ENCODE measurements around the gene KRTAP12-2.

KRTAP12-2 gene, protein sequence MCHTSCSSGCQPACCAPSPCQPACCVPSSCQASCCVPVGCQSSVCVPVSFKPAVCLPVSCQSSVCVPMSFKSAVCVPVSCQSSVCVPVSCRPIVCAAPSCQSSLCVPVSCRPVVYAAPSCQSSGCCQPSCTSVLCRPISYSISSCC

GRCh38 chr21:44666401-44667320 is at the start of gene KRTAP12-2:
KRTAP12-2 (minus strand) TSS chr21:44666927; CDS start chr21:44666886, 41 bp downstream.
- DNase-seq (ENCODE audit: extremely low spot score, insufficient read length, low read depth): no peak
- no peak for FAIRE-seq

GRCh38 chr21:44714905-44715304 is 48.2 kb upstream of the KRTAP12-2 start:
- DNase-seq (ENCODE audit: extremely low spot score, insufficient read length, low read depth): no peak
- no peak for FAIRE-seq

DNA sequence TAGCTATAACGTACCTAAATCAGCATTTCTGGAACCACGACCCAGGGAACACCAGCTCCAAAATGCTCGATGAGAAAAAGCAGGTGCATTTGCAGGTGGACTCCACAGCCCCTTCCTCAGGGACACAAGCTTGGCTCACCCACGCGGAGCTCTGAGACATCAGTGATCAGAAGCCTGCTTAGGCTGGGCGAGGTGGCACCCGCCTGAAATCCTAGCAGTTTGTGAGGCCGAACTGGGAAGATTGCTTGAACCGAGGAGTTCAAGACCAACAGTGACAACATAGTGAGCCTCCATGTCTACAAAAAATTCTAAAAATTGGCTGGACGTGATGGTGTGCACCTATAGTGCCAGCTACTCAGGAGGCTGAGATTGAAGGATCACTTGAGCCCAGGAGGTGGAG is 47.1 kb upstream of the KRTAP12-2 start:
- FAIRE-seq: no peak

DNA sequence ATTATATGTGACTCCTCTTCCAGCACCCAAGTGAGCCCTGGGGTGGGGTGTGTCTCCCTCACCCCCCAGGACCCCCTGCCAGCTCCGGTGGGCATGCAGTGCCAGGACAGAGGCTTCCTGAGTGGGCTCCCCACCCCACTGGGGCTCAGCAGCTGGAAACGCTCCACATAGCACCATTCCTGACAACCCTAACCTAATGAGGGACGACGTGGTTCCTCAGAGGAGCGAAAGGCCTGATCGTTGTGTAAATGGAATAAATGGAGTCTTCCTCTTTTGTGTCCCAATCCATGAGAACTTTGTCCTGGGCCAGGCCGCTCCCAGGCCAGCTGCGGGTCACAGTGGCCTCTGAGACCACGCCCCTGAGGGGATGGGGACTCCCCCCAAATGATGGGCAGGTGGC is 46.4 kb upstream of the KRTAP12-2 start:
- DNase-seq (ENCODE audit: extremely low spot score, insufficient read length, low read depth) (no peak), FAIRE-seq (no peak)

More for the DNA sequence above, 47.1 kb upstream of the KRTAP12-2 start:
- no peak for DNase-seq (ENCODE audit: extremely low spot score, insufficient read length, low read depth)

GRCh38 chr21:44712203-44713028 is 45.7 kb upstream of the KRTAP12-2 start:
- FAIRE-seq: no peak
- no peak for DNase-seq (ENCODE audit: extremely low spot score, insufficient read length, low read depth)

GRCh38 chr21:44711327-44712202 is 44.8 kb upstream of the KRTAP12-2 start, which contains the start of gene TSPEAR:
TSPEAR (minus strand) TSS chr21:44711572; CDS start chr21:44711514, 58 bp downstream.
- no peak for DNase-seq (ENCODE audit: extremely low spot score, insufficient read length, low read depth)
- no peak for FAIRE-seq

DNA sequence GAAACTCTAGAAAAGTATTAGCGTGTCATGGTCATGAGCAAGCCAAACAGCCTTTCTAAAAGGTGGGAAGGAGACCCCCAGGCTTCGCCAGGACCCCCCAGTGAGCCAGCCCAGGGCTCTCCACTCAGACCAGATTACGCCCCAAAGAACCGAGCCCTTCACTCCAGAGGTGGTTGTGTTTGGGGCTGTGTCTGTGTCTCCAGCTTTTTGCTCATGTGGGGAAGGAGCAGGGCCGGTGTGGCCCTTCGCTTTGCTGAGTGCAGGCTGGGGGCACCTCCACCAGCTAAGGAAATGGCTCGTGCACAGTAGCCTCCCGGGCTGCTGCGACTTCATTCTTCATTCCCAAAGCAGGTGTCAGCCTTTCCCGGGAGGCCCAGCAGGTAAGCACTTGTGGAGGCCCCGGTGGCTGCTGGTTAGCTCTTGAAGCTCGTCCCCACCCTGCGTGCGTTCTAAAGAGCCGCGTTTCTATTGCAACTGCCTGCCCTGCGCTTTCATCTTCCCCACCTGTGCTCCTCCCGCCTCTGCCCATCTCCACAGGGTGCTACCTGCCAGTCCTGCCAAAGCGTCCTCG is 44.1 kb upstream of the KRTAP12-2 start:
- DNase-seq (ENCODE audit: extremely low spot score, insufficient read length, low read depth) (no peak), FAIRE-seq (no peak)

DNA sequence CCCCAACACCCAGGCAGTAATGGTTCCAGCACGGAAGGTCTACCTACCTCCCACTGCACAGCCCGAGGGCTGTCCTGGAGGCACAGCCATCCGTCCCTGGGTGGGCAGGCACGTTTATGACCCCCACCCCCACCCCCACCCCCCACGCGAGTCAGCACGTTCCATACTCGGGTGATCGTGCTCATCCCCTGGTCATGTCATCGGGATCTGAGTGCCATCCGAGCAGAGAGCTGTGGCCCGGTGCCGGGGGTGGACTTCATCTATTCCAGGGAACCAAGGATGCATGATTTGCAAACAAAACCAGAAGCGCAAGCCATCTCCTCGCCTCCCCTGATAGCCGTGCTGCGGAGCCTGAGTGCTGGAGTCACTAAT is 43.6 kb upstream of the KRTAP12-2 start:
- FAIRE-seq (no peak), DNase-seq (ENCODE audit: extremely low spot score, insufficient read length, low read depth) (no peak)

DNA sequence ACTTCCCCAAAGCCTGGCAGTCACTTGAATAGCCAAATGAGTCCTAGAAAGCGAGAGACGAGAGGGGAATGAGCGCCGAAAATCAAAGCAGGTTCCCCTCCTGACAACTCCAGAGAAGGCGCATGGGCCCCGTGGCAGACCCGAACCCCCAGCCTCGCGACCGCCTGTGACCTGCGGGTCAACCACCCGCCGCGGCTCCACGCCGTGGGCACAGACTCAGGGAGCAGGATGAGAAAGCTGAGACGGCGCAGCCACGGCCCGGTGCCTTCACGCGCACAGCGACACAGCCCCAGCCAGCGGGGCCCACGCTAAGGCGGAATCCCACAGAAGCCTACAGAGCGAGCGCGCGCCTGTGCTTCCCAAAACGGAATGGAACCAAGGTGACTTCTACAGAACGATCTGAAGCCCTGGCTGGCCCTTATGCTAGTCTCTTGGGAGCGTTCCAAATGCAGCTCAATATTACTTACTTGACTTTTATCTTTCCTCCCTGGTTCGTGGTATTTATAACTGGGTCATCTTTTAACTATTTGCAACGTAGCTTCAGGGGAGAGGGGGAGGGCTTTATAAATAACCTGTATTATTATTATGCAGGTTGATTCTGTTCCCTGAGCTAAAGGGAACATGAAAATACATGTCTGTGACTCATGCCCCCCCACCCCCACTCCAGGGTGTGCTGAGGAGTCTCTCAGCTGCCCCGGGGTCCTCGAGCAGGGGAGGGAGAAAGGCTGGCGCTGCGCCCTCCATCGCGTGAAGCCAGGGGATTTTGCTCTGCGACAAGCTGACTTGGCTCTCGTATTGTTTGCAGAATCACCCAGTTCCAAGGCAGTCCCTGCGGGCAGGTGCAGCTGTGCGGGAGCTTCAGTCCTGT is 42.9 kb upstream of the KRTAP12-2 start:
- no peak for FAIRE-seq
- DNase-seq (ENCODE audit: extremely low spot score, insufficient read length, low read depth): no peak

GRCh38 chr21:44708866-44709425 is 42.2 kb upstream of the KRTAP12-2 start:
- no peak for FAIRE-seq
- DNase-seq (ENCODE audit: extremely low spot score, insufficient read length, low read depth): no peak

DNA sequence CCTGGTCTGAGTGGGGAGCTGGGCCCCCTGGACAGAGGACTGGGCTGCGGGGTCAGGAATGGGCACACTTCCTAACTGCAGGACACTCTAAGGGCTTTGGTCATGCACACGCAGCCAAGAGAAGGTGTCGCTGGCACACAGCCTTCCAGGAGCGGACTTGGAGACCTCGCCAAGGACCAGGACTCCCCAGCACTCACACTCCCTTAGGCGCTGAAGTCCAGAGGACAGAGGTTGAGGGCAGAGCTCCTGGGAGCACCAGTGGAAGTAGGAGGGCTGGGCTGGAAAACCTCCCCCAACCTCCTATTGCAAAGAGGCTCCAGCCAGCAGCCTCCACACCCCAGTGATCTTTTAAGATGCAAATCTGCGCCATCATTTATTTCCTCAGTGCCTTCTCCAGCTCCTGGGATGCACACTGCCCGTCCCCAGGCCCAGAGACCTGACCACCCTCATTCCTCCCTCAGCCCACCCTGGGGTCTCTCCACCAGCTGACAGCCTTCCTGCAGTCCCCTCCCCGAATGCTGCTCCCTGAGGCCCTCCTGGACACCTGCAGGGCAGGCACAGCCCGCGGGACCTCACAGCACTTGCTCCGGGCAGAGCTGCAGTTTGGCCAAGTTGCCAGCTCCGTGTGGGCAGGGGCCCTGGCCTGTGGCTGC is 41.6 kb upstream of the KRTAP12-2 start:
- FAIRE-seq (no peak), DNase-seq (ENCODE audit: extremely low spot score, insufficient read length, low read depth) (no peak)

DNA sequence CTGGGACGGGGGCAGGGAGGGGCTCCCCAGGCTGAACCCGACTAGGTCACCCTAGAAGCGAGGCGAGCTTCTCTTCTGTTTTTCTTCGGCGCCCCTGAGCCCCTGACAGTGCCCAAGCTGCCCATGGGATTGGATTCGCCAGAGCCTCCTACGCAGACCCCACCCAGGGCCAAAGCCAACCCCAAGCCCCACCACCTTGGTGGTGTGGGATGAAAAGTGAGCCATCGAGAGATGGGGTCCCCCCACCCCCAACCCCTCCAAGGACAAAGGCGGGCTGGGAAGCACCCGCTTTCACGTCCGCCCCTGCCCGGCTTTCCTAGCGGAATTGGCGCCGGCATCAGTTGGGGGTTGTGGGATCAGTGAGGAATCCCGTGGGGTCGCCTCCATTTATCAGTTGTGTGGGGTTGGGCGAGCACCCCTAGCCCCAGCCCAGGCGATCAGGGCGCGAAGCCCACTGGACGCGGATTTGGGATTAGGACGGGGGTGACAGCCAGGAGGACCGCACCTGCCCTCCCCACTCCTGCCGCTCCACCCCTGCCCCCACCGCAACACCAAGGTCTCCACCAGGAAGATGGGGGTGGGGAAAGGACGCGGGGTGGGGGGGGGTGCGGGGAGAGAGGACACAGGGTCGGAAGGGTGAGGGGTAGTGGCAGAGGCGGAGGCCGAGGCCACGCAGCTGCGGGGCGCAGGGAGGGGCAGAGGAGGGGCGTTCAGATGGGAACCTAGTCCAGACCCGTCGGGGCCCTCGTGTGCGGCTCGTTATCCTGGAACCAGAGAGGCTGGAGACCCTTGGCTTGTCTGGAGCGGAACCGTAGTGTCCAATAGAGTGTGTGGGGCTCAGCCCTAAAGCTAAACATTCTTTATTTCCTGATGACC is 40.2 kb upstream of the KRTAP12-2 start:
- DNase-seq (ENCODE audit: extremely low spot score, insufficient read length, low read depth) (no peak), FAIRE-seq (no peak)

DNA sequence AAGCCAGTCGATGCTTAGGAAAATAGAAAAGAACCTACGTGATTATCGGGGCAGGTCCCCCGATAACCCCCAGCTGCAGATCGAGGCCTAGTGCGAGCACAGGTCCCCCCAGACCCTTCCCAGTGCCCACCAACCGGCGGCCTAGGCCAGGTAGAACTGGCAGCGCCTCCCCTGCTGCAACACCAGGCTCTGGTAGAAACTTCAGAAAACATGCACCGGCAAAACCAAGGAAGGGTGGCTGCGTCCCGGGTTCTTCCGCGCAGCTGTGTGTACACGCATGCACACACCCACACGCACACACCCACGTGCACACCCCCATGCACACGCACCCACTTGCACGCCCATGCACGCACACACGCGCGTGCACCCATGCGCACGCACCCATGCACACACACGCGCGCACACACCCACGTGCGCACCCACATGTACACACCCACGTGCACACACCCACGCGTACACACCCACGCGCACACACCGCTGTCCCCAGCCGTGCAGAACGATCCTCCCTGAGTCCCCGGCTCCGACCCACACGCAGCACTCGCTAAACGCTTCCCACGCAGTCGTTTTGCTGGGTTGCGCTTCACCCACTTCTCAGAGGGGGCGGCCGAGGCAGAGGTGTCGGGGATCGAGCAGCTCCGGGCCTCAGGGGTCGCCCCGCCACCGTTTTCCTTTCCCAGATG is 39.4 kb upstream of the KRTAP12-2 start:
- FAIRE-seq: no peak
- DNase-seq (ENCODE audit: extremely low spot score, insufficient read length, low read depth): no peak

GRCh38 chr21:44704636-44705001 is 37.9 kb upstream of the KRTAP12-2 start:
- DNase-seq (ENCODE audit: extremely low spot score, insufficient read length, low read depth) (no peak), FAIRE-seq (no peak)

GRCh38 chr21:44703731-44704635 is 37.3 kb upstream of the KRTAP12-2 start:
- FAIRE-seq (no peak), DNase-seq (ENCODE audit: extremely low spot score, insufficient read length, low read depth) (no peak)
